IPS-NIHi11 (cell line): ENCODE measurements around the gene HSD17B1.
"Not testable (repeated sequence)": the region's sequence is repeated elsewhere in the genome, so short reads cannot be mapped to it uniquely, and the experiment has no call there.

ENCODE experiments used
- DNase-seq: peaks from one replicate; pipeline ENCODE4 v3.0.0; 2012; ENCODE audit warnings: mixed read lengths, low spot score

The HSD17B1 gene

DNA sequence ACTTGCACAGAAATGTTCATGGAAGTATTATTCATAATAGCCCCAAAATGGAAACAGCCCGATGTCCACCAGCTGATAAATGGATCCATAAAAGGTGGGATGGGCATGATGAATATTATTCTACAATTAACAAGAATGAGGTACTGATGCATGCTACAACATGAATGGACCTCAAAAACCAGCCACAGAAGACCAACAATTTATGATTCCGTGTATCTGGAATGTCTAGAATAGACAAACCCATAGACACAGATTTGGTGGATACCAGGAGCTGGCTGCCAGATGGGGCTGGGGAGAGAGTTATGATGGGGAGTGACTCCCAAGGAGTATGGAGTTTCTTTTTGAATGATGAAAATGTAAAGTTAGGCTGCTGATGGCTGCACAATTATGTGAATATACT is 27.5 kb upstream of the HSD17B1 start:
- no peak for DNase-seq

DNA sequence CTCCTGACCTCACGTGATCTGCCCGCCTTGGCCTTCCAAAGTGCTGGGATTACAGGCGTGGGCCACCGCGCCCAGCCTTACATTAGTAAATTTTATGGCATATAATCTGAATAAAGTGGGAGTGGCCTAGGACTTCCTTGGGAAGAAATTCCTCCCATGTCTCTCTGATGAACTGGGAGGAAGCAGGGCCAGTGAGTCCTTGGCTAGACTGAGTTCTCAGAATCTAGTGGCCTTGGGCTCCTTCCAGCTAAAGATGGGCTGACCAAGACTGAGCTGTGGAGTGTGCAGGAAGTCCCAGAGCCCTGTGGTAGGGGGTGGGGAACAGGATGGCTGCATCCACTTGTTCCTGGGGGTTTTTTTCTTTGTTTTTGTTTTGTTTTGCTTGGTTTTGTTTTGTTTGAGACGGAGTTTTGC is 26.7 kb upstream of the HSD17B1 start:
- DNase-seq = no peak

DNA sequence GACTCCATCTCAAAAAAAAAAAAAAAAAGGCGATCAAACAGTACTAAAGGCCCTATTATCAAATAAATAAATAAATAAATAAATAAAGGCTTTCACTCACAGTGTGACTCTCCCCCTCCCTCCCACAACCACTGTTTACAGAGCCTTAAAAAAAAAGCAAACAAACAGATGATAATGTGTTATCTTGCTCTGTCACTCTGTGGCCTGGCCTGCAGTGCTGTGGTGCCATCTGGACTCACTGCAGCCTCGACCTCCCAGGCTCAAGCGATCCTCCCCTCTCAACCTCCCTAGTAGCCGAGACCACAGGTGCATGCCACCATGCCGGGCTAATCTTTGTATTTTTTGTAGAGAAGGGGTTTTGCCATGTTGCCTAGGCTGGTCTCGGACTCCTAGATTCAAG is 24.8 kb upstream of the HSD17B1 start:
- no peak for DNase-seq

DNA sequence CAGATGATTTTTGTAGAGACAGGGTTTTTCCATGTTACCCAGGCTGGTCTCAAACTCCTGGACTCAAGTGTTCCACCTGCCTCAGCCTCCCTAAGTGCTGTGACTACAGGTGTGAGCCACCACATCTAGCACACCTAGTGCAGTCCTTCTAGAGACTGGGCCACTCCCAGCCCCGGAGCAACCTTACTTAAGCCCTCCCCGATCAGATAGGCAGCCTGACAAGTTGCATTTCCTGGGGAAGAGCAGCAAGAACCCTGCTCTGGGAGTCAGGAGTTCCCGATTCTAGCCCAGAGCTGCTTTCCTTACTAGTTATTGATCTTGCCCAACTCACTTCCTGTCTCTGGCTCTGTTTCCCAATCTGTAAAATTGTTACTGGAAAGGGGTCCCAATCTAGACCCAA is 23.7 kb upstream of the HSD17B1 start:
- no peak for DNase-seq

DNA sequence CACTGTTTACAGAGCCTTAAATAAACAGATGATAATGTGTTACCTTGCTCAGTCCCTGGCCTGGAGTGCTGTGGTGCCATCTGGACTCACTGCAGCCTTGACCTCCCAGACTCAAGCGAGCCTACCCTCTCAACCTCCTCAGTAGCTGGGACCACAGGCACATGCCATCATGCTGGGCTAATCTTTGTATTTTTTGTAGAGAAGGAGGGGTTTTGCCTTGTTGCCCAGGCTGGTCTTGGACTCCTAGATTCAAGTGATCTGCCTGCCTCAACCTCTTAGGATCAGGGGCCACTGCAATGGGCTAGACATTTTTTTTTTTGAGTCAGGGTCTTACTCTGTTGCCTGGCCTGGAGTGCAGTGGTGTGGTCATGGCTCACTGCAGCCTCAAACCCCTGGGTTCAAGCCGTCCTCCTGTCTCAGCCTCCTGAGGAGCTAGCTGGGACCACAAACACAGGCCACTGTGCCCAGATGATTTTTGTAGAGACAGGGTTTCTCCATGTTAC is 21.7 kb upstream of the HSD17B1 start:
- no peak for DNase-seq

DNA sequence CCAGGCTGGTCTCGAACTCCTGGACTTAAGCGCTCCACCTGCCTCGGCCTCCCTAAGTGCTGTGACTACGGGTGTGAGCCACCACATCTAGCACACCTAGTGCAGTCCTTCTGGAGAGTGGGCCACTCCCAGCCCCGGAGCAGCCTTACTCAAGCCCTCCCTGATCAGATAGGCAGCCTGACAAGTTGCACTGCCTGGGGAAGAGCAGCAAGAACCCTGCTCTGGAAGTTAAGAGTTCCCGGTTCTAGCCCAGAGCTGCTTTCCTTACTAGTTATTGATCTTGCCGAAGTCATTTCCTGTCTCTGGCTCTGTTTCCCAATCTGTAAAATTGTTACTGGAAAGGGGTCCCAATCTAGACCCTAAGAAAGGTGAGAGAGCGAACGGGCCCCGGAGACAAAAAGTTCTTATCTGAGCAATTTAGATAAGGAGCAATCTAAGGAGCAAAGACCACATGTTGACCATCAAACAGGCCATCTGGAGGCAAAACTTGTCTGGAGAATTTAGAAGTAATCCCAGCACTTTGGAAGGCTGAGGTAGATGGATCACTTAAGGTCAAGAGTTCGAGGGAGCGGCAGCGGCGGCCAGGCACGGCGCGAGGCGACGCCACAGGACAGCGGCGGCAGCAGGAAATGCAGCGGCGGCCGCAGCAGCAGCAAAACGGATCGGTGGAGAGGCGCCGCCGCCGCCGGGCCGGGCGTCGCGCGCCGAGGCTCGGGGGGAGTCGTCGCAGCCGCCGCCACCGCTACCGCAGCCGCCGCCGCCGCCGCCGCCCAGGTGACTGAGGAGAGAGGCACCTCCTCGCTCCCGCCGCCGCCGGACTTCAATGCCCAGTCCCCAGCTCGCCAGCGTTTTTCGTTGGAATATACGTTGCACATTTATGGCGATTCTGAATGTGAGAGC is 21.0 kb upstream of the HSD17B1 start:
- DNase-seq = peak; percentile 69

DNA sequence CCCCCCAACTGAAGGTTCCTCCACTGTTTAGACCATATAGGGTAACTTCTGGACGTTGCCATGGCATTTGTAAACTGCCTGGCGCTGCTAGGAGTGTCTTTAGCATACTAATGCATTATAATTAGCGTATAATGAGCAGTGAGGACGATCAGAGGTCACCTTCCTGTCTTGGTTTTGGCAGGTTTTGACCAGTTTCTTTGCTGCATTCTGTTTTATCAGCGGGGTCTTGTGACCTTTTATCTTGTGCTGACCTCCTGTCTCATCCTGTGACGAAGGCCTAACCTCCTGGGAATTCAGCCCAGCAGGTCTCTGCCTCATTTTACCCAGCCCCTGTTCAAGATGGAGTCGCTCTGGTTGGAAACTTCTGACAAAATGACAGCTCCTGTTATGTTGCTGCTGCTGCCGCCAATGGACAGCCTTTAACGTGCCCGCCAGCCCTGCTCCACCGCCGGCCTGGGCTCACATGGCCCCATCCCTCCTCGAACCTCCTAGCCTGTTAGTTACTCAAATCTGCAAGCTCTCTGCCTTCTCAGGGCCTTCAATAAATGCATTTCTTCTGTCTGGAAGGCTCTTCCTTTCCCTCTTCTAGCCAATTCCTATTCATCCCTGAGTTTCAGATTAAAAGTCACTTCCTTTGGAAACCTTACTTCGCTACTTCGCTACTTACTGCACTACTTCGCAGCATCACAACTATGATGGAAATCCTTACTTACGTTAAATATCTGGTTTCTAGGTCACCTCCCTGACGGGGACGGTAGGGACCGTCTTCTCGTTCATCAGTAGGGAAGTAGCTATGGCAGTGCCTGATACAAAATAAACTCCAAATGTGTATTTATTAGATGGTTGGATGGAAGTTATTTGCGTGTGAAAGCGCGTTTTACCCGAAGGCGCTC is 17.3 kb upstream of the HSD17B1 start:
- no peak for DNase-seq

DNA sequence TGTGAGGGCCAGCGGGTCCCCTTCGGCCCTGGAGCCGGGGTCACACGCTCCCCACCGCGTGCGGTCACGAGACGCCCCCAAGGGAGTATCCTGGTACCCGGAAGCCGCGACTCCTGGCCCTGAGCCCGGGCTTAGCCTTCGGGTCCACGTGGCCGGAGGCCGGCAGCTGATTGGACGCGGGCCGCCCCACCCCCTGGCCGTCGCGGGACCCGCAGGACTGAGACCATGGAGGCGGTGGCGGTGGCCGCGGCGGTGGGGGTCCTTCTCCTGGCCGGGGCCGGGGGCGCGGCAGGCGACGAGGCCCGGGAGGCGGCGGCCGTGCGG is 16.7 kb upstream of the HSD17B1 start, which contains the start of gene NAGLU:
NAGLU (plus strand) TSS at position 194 of the 324 bp plus-strand sequence; CDS start at position 226, 32 bp downstream.
- peak; percentile 99 for DNase-seq

DNA sequence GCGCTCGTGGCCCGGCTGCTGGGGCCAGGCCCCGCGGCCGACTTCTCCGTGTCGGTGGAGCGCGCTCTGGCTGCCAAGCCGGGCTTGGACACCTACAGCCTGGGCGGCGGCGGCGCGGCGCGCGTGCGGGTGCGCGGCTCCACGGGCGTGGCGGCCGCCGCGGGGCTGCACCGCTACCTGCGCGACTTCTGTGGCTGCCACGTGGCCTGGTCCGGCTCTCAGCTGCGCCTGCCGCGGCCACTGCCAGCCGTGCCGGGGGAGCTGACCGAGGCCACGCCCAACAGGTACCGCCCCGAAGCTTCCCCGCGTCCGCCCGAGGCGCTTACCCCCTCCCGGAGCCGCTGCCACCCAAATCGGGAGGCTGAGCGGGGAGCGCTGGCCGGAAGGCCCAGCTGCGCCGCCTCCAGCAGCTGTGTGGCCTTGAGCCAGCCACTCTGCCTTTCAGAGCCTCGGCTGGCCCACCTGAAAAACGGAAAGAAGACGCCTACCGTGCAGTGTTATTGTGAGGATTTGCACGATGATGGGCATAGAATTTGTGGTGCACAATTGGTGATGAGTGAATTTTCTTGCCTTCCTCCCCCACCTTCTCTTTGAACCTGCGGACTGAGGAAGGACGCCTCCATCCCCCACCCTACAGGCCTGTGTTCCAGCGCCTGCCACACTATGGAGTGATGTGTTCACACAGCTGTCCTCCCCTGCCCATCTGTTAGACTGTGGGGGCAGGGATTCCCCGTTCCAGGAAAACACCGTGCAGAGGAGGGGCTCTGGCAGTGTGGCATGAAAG is 16.2 kb upstream of the HSD17B1 start:
- peak; percentile 97 for DNase-seq

DNA sequence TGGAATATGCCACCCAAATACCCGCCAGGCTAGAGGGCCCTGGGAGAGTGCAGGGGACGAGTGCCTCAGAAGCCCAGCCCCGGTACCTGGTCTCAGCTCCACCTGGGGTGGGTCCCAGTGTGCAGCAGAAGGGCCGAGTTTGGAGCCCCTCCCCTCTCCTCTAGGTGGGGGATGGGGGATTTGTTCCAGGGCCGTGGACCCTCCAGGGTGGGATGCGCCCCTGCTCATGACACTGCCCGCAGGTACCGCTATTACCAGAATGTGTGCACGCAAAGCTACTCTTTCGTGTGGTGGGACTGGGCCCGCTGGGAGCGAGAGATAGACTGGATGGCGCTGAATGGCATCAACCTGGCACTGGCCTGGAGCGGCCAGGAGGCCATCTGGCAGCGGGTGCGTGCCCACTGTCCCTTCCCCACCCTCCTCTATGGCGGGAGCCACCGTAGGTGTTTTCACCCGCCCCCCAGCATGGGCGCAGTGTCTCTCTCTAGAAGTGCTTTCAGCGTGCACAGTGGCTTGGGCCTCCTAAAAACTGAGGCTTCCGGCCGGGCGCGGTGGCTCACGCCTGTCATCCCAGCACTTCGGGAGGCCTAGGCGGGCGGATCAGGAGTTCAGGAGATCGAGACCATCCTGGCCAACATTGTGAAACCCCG is 15.4 kb upstream of the HSD17B1 start:
- DNase-seq = peak; percentile 45

DNA sequence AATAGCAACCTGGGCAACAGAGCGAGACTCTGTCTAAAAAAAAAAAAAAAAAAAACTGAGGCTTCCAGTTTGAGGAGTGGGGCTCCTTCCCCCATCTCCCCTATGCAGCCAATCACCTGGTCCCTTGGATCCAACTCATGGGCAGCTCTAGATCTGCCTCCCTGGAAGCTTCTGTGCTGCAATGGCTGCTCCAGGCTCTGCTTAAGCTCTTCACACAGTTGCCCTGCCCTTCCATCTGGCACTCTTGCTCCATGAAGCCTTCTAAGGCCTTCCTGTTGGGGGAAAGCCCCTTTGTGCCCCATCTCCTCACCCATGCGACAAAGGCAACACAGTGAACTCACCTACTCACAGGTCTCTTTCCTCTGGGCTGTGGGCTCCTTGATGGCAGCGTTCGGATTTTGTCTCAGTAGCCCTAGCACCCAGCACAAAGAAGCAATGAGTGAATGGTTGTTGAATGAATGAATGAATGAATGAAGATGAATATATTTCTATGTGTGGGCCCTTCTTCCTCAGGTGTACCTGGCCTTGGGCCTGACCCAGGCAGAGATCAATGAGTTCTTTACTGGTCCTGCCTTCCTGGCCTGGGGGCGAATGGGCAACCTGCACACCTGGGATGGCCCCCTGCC is 14.8 kb upstream of the HSD17B1 start:
- no peak for DNase-seq

DNA sequence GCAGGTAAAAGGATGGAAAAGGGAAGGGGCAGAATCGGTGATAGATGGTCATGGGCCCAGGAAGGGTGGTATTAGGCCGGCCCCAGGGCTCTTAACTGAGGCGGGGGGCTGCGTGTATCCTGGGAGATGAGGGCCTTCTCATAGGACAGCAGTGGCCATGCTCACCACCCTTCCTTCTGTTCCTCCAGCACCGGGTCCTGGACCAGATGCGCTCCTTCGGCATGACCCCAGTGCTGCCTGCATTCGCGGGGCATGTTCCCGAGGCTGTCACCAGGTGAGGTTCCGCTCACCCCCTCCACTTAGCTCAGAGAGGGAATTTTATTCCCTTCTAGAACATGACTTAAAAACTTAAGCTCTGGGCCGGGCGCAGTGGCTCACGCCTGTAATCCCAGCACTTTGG is 14.2 kb upstream of the HSD17B1 start:
- no peak for DNase-seq

DNA sequence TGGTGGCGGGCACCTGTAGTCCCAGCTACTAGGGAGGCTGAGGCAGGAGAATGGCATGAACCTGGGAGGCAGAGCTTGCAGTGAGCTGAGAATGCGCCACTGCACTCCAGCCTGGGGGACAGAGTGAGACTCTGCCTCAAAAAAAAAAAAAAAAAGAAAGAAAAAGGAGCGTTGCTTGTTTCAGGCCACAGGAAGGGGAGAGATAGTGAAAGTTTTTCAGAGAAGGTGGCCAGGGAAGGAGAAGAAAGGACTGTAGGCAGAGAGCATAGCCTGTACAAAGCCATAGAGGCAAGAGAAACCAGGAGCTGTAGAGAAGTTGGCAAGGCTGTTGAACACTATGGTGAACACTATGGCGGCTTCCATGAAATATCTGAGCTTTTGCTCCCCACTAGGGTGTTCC is 12.2 kb upstream of the HSD17B1 start:
- not testable (repeated sequence) for DNase-seq

DNA sequence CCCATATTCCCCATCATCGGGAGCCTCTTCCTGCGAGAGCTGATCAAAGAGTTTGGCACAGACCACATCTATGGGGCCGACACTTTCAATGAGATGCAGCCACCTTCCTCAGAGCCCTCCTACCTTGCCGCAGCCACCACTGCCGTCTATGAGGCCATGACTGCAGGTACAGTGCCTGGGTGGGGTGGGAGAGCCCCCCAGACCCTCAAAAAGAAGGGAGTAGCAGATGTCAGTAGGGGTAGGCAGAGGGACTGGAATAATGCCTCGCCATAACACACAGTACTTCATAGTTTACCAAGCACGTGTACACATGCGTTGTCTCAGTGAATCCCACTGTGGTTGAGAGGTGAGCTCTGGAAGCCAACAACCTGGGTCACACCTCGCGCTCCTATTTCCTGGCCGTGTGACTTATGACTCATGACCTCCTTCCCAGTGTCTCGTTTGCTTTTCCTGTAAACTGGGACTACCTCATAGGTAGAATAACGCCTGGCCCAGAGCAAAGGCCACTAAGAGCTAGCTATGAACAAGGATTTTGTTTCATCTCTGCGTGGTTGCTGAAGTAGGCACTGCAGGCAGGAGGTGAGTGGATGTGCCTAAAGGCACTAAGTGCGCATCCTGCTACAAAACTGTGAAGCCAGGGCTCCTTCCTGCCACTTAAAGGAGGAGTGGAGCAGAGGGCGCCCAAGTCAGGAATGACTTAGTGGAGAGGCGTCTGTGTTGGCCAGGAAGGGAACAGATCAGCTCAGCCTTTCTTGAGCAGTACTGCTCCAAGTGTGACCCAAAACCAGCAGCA is 11.5 kb upstream of the HSD17B1 start:
- DNase-seq = no peak

DNA sequence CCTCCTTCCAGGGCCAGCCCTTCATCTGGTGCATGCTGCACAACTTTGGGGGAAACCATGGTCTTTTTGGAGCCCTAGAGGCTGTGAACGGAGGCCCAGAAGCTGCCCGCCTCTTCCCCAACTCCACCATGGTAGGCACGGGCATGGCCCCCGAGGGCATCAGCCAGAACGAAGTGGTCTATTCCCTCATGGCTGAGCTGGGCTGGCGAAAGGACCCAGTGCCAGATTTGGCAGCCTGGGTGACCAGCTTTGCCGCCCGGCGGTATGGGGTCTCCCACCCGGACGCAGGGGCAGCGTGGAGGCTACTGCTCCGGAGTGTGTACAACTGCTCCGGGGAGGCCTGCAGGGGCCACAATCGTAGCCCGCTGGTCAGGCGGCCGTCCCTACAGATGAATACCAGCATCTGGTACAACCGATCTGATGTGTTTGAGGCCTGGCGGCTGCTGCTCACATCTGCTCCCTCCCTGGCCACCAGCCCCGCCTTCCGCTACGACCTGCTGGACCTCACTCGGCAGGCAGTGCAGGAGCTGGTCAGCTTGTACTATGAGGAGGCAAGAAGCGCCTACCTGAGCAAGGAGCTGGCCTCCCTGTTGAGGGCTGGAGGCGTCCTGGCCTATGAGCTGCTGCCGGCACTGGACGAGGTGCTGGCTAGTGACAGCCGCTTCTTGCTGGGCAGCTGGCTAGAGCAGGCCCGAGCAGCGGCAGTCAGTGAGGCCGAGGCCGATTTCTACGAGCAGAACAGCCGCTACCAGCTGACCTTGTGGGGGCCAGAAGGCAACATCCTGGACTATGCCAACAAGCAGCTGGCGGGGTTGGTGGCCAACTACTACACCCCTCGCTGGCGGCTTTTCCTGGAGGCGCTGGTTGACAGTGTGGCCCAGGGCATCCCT is 9.3 kb upstream of the HSD17B1 start:
- DNase-seq = no peak

DNA sequence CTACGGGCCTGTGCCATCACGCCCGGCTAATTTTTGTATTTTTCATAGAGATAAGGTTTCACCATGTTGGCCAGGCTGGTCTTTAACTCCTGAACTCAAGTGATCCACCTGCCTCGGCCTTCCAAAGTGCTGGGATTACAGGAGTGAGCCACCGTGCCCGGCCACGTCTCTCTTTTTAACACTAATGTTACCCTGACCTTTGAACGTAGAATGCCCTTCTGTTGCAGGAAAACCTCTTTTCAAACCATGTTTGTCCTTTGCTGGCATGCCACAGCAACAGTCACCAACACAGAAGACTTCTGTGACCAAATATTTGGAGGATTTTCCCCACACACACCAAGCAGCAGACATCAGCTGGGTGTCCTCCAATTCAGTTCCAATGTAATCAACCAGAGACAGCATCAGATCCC is 7.8 kb upstream of the HSD17B1 start:
- no peak for DNase-seq

DNA sequence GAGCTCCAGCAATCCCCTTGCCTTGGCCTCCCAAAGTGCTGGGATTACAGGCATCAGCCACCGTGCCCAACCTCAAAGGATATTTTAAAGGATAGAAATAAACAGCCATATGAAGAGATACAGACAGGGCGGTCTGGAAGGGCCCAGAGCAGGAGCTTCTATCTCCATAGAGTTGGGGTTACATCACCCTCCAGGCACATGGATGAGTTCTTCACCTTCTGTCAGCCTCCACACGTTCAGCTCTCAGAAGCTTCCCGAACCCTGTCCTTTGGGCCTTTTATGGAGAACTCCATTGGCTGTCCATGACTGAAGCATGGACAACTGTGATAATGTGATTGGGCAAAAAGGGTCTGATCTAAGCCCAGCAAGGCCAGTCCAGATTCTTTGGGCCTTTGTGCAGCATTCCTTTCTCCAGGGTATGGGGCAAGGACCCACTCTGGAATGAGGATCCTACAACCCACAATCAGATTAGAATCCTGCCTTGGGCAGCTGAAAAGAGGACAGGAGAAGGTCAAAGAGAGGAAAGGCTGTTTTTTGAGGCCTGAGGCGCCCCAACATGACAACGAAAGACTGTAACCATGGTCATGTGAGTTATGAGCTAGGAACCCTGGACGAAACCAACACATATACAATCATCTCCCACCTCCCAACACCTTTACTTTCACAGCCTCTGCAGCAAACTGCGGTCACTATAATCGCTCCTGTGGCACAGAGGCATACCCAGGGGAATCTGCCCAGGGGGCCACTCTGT is 6.8 kb upstream of the HSD17B1 start:
- not testable (repeated sequence) for DNase-seq

DNA sequence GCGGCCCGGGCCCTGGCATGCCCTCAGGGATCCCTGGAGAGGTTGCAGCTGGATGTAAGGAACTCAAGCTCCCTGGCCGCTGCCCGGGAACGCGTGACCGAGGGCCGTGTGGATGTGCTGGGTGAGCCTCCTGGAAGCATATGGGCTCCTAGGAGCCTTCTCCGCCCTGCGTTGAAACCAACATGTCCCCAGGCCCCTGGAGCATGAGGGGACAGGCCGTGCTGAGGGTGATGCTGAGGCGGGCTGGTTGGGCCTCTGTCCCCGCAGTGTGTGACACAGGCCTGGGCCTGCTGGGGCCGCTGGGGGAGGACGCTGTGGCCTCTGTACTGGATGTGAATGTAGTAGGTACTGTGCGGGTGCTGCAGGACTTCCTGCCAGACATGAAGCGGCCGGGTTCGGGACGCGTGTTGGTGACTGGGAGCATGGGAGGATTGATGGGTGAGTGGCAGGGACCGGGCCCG is 5.7 kb upstream of the HSD17B1 start:
- DNase-seq = no peak
